Measurements from ENCODE around the gene HRH1. TPM values are rescaled to one million over a fixed set of nuclear protein-coding genes. Genes with fewer than 3 reads are reported as not detected.
A peak's percentile ranks its signal among the peaks of the same experiment; 100 is the strongest.

HRH1 gene
- total RNA-seq, 1 experiment from 2014 or later: 7.0 TPM

DNA sequence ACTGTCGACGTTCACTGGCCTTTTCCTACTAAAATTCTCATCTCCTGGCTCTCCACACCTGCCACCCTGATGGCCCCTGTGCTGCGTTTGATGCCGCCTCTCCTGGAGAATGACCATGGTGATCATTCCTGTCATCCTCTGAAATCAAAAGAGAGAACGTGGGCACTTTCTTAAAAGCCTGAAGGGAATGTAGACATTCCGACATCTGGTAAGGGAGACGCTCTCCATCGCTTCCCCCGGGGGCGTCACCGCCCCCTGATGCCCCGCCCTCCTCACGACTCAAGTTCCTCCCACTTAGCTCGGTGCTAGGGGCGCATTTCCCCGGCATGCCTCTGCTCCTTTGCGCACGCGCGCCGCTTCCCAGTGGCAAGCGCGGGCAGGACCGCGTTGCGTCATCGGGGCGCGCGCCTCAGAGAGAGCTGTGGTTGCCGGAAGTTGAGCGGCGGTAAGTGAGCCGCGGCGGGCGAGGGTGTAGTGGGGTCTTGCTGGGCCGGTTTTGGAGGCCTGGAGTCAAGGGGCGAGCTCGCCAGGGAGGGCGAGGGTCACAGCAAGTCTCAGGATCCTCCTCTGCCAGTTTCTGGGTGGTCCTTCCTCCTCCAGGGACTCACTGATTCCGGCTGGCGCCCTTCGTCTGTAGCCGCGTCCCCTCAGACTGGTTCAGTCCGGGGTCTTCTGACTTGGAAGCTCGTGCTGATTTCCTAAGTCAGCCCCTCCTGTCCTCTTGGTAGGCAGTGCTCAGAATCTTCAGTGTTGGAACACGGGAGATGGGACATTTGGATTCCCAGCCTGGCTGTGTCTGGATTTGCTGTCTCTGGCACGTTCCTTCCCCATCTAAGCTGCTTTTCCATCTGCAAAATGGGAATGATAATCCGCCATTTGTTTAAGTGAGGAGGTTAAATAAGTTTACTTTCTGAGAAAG lies 118.0 kb downstream of the HRH1 start, which contains the start of gene ATG7 (continued):
- TF ChIP-seq, protein P1, sequence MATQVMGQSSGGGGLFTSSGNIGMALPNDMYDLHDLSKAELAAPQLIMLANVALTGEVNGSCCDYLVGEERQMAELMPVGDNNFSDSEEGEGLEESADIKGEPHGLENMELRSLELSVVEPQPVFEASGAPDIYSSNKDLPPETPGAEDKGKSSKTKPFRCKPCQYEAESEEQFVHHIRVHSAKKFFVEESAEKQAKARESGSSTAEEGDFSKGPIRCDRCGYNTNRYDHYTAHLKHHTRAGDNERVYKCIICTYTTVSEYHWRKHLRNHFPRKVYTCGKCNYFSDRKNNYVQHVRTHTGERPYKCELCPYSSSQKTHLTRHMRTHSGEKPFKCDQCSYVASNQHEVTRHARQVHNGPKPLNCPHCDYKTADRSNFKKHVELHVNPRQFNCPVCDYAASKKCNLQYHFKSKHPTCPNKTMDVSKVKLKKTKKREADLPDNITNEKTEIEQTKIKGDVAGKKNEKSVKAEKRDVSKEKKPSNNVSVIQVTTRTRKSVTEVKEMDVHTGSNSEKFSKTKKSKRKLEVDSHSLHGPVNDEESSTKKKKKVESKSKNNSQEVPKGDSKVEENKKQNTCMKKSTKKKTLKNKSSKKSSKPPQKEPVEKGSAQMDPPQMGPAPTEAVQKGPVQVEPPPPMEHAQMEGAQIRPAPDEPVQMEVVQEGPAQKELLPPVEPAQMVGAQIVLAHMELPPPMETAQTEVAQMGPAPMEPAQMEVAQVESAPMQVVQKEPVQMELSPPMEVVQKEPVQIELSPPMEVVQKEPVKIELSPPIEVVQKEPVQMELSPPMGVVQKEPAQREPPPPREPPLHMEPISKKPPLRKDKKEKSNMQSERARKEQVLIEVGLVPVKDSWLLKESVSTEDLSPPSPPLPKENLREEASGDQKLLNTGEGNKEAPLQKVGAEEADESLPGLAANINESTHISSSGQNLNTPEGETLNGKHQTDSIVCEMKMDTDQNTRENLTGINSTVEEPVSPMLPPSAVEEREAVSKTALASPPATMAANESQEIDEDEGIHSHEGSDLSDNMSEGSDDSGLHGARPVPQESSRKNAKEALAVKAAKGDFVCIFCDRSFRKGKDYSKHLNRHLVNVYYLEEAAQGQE (IDR thresholded peaks at IDR 0.05; ENCODE audit: low read depth): no peak
- TF ChIP-seq SP1 (IDR thresholded peaks at IDR 0.05; ENCODE audit: low read depth) (peak; percentile 65), ZBTB33 (IDR thresholded peaks at IDR 0.05; ENCODE audit: extremely low read depth, insufficient replicate concordance, low read length) (no peak), TCF7L2 (IDR thresholded peaks at IDR 0.05; ENCODE audit: borderline replicate concordance, extremely low read depth, insufficient read depth, insufficient read length) (peak; percentile 36), ELF1 (IDR thresholded peaks at IDR 0.05; ENCODE audit: borderline replicate concordance, low read depth) (peak; percentile 90), SRF (IDR thresholded peaks at IDR 0.05; ENCODE audit: low read depth) (peak; percentile 79; the same call in 1 of the 2 replicates), EZH2phosphoT487 (IDR thresholded peaks at IDR 0.05; ENCODE audit: borderline replicate concordance) (no peak), ZNF274 (IDR thresholded peaks at IDR 0.05; ENCODE audit: low read depth, low read length) (no peak), POLR2A (IDR thresholded peaks at IDR 0.05; ENCODE audit: borderline replicate concordance, extremely low read depth, insufficient read depth, insufficient read length) (no peak), JUND (IDR thresholded peaks at IDR 0.05) (no peak), CEBPB (IDR thresholded peaks at IDR 0.05; ENCODE audit: low read depth) (peak; percentile 87), RAD21 (IDR thresholded peaks at IDR 0.05; ENCODE audit: low read depth) (no peak), SIN3A (IDR thresholded peaks at IDR 0.05; ENCODE audit: low read depth) (peak; percentile 94)
- TF ChIP-seq, protein P2, sequence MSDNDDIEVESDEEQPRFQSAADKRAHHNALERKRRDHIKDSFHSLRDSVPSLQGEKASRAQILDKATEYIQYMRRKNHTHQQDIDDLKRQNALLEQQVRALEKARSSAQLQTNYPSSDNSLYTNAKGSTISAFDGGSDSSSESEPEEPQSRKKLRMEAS (IDR thresholded peaks at IDR 0.05): peak; percentile 80

All from HCT116 (cell line).